NCI-H1417 treated with DMSO at 0.1 percent for 48 hours (cell line): ENCODE data around the gene CIDEA.

ENCODE experiments used
- DNase-seq: peaks from one replicate; lab custom pipeline; 2025; lab: John Stamatoyannopoulos, UW

The CIDEA gene

DNA sequence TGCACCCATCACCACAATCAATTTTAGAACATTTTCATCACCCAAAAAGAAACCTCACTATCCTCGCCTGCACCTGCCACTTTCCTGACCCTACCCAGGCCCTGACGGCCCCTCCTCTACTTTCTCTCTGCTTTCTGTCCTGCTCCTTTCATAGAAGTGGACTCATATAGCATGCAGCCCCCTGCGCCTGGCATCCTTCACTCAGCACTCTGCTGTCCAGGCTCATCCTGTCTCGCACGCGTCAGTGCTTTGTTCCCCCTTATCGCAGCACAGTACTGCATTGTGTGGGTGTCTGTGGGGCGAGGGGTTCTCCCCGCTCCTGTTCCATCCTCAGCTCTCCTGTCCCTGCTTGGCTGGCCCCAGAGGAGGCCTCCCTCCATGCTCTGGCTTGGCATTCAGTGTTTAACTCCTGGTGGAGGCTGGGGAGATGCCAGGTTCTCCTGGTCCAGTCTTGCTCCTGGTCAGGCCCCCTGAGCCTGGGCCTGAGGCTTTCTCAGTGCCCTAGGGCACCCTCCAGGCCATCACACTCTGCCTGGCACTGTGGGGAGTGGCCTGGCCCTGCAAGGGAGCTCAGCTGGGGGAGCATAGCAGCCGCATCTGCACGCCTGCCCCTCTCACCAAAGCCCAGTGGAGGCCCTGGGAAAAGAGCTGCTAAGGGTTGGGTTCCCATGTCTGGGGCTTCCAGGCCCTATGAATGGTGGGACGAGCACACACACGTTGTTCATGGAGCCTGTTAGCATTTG lies 47.3 kb downstream of the CIDEA start:
- DNase-seq = no peak

GRCh38 chr18:12302391-12303147 lies 48.4 kb downstream of the CIDEA start:
- no peak for DNase-seq

GRCh38 chr18:12304351-12305210 lies 50.4 kb downstream of the CIDEA start:
- DNase-seq = no peak

DNA sequence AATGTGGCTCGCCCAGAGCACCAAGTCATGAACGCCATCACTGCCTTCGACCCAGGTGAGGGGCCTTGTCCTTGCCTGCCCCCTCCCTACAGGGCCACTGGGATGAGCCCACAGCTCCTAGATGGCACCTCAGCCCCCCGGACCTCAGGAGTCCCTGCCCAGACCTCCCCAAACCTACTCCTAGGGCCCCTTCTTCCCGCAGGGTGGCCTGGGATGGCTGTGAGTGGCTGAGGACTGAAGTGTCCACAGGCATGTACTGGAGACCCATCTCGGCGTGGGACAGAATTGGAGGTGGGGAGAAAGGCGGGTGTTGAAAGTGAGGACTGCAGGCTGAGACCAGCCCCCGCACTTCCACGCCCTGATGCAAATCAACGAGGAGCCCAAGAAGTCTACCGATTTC lies 51.0 kb downstream of the CIDEA start:
- no peak for DNase-seq

DNA sequence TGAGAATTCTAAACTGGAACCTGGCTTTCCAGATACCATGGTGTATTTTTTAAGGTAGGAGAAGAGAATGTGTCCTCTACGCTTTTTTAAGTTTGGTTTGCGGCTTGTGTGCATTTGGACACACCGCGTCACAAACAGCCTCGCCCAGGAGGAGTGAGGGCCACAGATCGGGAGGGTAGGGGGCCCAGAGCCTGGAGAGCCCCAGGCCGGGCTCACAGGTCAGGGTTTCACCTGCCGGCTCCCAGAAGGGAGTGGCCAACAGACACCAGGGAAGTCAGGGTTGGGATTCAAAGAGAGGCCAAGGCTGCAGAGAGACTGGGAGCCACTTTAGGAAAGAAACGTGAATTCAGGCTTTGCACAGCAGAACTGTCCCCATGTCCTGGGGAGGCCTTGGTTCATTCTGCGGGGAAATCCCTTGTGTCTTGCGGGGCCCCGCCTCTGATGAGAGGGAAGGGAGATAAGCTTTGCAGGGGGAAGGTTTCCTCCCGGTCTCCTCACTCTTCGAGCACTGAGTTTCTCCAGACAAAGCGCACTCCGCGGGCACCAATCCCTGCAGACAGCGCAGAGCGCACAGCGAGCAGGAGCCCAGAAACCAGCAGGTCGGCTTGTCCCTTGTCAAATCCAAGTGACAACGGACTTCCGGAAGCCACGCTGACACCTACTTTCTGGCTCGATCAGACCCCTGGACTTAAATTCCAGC lies 51.9 kb downstream of the CIDEA start:
- no peak for DNase-seq

- DNase-seq = no peak
Observed at GRCh38 chr18:12306752-12307700, 52.9 kb downstream of the CIDEA start.

DNA sequence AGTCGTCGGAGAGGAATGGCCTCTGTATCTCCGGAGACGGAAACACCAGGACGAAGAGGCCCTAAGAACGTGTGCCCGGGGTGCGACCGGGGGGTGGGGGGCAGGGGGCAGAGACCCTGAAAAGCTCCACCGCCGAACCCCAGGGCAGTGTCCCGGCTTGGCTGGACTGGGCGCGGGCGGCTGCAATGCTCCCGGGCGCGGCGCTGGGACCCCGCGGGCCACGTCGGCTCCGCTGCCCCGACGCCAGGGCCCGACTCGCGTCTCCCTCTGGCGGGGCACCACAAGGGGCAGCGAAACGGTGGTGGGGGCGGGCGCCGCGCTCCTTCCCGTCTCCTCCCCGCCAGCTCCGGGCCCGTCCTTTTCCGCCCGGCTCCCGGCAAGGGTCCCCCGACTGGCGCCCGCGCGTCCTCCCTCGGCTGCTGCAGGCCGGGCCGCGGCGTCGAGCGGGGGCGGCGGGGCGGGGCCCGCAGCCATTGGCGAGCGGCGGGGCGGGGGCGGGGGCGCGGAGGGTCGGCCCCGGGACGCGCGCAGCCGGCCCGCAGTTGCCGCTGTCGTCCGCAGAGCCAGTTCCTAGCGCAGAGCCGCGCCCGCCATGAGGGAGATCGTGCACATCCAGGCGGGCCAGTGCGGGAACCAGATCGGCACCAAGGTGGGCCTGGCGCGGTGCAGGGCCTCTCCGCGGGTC lies 53.7 kb downstream of the CIDEA start, which contains the start of gene TUBB6:
Gene TUBB6 (plus strand): TSS at position 541 of the 685 bp plus-strand sequence. CDS start 52 bp downstream, at position 593.
- no peak for DNase-seq

DNA sequence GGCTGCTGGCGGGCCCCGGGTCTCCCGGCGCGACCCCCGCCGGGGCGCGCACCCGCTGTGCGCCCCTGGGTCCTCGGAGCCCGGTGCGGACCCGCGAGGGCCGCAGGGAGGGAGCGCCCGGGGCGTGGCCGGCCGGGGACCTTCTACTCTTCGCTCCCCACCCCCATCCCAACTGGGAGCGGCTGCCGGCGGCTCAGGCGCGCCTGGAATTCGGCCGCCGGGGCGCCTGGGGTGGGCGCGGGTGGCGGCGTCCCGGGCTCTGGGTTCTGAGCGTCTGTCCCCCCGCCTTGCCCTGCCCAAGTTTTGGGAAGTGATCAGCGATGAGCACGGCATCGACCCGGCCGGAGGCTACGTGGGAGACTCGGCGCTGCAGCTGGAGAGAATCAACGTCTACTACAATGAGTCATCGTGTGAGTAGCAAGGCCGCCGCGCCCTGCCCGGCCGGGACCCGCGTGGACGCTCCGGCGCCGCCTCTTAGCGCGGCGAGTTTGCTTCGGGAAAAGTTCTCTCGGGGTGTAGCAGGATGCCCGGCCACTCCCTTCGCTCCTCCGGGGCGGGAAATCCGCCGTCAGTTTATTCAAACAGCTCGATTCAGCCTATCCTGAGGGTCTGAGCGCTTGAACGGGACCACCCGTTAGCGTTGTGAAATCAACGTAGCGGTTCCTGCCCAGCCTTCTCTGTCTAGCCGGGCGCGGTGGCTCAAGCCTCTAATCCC lies 54.4 kb downstream of the CIDEA start:
- DNase-seq = no peak

DNA sequence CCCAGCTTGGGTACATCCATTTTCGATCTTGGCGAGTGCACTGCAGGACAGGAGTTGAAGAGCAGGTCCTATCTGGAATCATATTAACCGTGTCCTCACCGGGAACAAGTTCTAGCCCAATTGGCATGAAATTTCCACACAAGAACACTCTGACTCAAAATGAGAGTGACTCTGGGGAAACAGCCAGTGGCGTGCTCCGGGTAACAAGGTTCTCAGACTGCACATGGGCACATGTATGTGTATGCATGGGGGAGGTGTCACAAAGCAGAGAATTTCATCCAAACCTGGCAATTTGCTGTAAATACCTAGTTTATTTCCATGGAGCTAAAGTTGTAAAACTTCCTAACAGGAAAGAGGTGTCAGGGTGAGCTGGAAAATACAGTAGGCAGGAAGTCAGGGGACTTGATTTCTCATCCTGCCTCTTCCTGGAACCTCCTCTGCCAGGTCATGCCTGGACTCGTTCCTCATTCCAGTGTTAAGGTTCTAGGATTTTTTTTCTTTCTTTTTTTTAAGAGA lies 55.6 kb downstream of the CIDEA start:
- no peak for DNase-seq

DNA sequence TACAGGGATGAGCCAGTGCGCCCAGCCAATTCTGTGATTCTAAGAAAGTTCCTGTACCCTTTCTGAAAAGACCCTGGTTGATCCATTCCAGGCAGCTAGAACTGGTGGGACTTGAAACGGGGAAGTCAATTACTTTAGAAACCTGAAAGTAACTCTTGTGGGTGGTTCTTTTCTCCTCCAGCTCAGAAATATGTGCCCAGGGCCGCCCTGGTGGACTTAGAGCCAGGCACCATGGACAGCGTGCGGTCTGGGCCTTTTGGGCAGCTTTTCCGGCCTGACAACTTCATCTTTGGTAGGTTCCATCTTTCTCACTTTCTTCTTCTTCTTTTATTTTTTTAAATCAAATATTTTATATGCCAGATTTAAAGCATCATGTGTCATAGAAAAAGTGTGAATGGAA lies 56.6 kb downstream of the CIDEA start:
- no peak for DNase-seq

GRCh38 chr18:12312976-12313375 lies 58.8 kb downstream of the CIDEA start:
- DNase-seq = no peak

- DNase-seq = no peak
Observed at GRCh38 chr18:12313530-12314245, 59.5 kb downstream of the CIDEA start.

DNA sequence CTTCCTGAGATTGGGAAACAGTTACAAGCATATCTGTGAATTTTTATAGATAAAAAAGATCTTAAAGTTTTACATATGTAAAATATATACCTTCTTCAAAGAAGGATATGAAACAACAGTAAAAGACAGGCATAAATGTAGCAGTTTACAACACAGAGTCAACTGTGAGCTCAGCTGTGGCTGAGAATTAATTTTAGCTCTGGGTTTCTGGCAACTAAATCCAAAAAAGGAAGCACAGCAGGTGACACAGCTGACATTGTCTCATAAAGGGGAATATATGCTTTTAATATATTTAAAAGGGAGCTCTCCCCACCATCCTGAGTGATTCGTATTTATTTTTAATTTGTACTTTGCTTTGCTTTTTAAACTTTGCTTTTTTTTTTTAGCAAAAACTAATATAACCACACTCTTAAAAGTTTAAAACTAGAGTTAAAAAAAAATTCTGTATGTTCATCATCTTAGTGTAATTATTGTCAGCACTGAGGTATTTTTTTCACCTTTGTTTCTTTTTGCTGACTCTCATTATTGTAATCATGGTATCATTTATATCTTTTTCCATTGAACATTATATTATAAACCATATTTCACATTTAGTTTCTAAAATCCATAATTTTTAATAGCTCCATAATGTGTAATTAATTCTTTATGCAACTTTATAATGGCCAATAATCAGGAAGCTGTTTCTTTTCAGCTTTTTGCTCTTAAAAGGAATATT lies 60.6 kb downstream of the CIDEA start:
- no peak for DNase-seq

GRCh38 chr18:12315490-12315889 lies 61.3 kb downstream of the CIDEA start:
- no peak for DNase-seq

- no peak for DNase-seq
Observed at GRCh38 chr18:12315911-12316310, 61.8 kb downstream of the CIDEA start.

- DNase-seq = no peak
Observed at GRCh38 chr18:12317664-12318333, 63.6 kb downstream of the CIDEA start.

GRCh38 chr18:12318334-12318697 lies 64.2 kb downstream of the CIDEA start:
- no peak for DNase-seq
